ENCODE measurements around the gene PITX2. TPM values are rescaled to one million over a fixed set of nuclear protein-coding genes. Genes with fewer than 3 reads are reported as not detected.

PITX2 gene
- total RNA-seq, 2 experiments from 2014 or later = not detected

GRCh38 chr4:110596431-110596830 lies 26.4 kb downstream of the PITX2 start:
- DNase-seq = no peak
- no peaks in the 10 kb centered on the region for H3K4me1 Mint-ChIP-seq (ENCODE audit: low read depth)
- H3K36me3 Mint-ChIP-seq (ENCODE audit: low read depth) = no peaks in the 10 kb centered on the region
- intact Hi-C loops (cut with DNase I, micrococcal nuclease) = no loop called here
- H3K36me3 ChIP-seq (ENCODE audit: insufficient read depth, low read length) = no peaks in the 10 kb centered on the region
- POLR2A ChIA-PET = no interaction called here
- peaks cover 0 to 10% of the 10 kb centered on the region in 2 experiments for H3K9me3 ChIP-seq (ENCODE audit: control insufficient read depth in 1 of 2, insufficient read depth in 1 of 2, low read length in 2 of 2)
- TF ChIP-seq, protein P1, sequence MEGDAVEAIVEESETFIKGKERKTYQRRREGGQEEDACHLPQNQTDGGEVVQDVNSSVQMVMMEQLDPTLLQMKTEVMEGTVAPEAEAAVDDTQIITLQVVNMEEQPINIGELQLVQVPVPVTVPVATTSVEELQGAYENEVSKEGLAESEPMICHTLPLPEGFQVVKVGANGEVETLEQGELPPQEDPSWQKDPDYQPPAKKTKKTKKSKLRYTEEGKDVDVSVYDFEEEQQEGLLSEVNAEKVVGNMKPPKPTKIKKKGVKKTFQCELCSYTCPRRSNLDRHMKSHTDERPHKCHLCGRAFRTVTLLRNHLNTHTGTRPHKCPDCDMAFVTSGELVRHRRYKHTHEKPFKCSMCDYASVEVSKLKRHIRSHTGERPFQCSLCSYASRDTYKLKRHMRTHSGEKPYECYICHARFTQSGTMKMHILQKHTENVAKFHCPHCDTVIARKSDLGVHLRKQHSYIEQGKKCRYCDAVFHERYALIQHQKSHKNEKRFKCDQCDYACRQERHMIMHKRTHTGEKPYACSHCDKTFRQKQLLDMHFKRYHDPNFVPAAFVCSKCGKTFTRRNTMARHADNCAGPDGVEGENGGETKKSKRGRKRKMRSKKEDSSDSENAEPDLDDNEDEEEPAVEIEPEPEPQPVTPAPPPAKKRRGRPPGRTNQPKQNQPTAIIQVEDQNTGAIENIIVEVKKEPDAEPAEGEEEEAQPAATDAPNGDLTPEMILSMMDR (IDR thresholded peaks at IDR 0.05) = no peak
- no peak overlapping the region for H3K27ac ChIP-seq (ENCODE audit: low read depth in 1 of 2, low read length in 2 of 2)
- peaks cover 14% of the 10 kb centered on the region for H3K9me3 Mint-ChIP-seq
- no peaks in the 10 kb centered on the region for H3K4me1 ChIP-seq (ENCODE audit: insufficient read depth, low read length)
- H3K4me3 Mint-ChIP-seq = no peak overlapping the region
- H3K27me3 Mint-ChIP-seq = peaks cover 38% of the 10 kb centered on the region
- H3K4me3 ChIP-seq (ENCODE audit: low read length) = no peak overlapping the region
- CTCF ChIA-PET = no interaction called here
- H3K27me3 ChIP-seq (ENCODE audit: control insufficient read depth in 1 of 2, insufficient read depth in 2 of 2, low read length in 2 of 2) = no peaks in the 10 kb centered on the region
- no peak overlapping the region for H3K27ac Mint-ChIP-seq
- ATAC-seq (ENCODE audit: poor library complexity) = no peak

- H3K27me3 ChIP-seq (ENCODE audit: control insufficient read depth in 1 of 2, insufficient read depth in 2 of 2, low read length in 2 of 2) = no peaks in the 10 kb centered on the region
- TF ChIP-seq, protein P1 (IDR thresholded peaks at IDR 0.05) = no peak
- H3K4me3 Mint-ChIP-seq = no peak overlapping the region
- H3K4me1 Mint-ChIP-seq (ENCODE audit: low read depth) = no peaks in the 10 kb centered on the region
- no peak overlapping the region for H3K4me3 ChIP-seq (ENCODE audit: low read length)
- peaks cover 14% of the 10 kb centered on the region for H3K9me3 Mint-ChIP-seq
- H3K4me1 ChIP-seq (ENCODE audit: insufficient read depth, low read length) = no peaks in the 10 kb centered on the region
- ChIA-PET POLR2A (no interaction called here), CTCF (no interaction called here)
- H3K27ac Mint-ChIP-seq = no peak overlapping the region
- no peaks in the 10 kb centered on the region for H3K36me3 Mint-ChIP-seq (ENCODE audit: low read depth)
- H3K27ac ChIP-seq (ENCODE audit: low read depth in 1 of 2, low read length in 2 of 2) = no peak overlapping the region
- ATAC-seq (ENCODE audit: poor library complexity) (no peak), DNase-seq (no peak)
- no peaks in the 10 kb centered on the region for H3K36me3 ChIP-seq (ENCODE audit: insufficient read depth, low read length)
- intact Hi-C loops (cut with DNase I, micrococcal nuclease) = no loop called here
- H3K9me3 ChIP-seq (ENCODE audit: control insufficient read depth in 1 of 2, insufficient read depth in 1 of 2, low read length in 2 of 2) = peaks cover 0 to 10% of the 10 kb centered on the region in 2 experiments
- H3K27me3 Mint-ChIP-seq = peaks cover 36% of the 10 kb centered on the region
These were observed 27.3 kb downstream of the PITX2 start for GRCh38 chr4:110595583-110595982.

DNA sequence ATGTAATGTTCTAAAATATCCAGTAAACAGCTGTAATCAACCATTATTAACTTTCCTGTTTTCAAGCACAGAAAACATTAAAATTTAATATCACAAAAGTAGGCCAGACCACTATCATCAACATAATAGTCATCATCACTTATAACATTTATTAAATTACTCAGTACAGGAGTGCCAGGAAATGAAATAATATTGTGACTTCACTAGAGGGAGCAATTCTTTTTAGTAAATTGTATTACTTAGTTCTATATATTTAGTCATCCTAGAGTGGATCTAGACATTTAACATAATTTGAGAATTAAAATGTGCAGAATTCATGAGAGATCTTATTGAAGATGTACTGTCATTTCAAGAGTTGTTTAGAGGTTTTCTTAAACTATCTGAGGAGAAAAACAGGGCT lies 33.6 kb downstream of the PITX2 start:
- intact Hi-C loops (cut with DNase I, micrococcal nuclease) = no loop called here

More for the DNA sequence above, 33.6 kb downstream of the PITX2 start:
- no peaks in the 10 kb centered on the region for H3K36me3 ChIP-seq (ENCODE audit: insufficient read depth, low read length)
- no peak for DNase-seq
- TF ChIP-seq, protein P1 (IDR thresholded peaks at IDR 0.05) = no peak
- H3K4me1 ChIP-seq (ENCODE audit: insufficient read depth, low read length) = no peaks in the 10 kb centered on the region
- Mint-ChIP-seq H3K36me3 (ENCODE audit: low read depth) (no peaks in the 10 kb centered on the region), H3K9me3 (peaks cover 2% of the 10 kb centered on the region), H3K27ac (no peak overlapping the region), H3K4me3 (no peak overlapping the region), H3K27me3 (peaks cover 28% of the 10 kb centered on the region), H3K4me1 (ENCODE audit: low read depth) (no peaks in the 10 kb centered on the region)
- H3K27ac ChIP-seq (ENCODE audit: low read depth in 1 of 2, low read length in 2 of 2) = no peak overlapping the region
- no peak for ATAC-seq (ENCODE audit: poor library complexity)
- ChIA-PET POLR2A (no interaction called here), CTCF (no interaction called here)
- H3K27me3 ChIP-seq (ENCODE audit: control insufficient read depth in 1 of 2, insufficient read depth in 2 of 2, low read length in 2 of 2) = no peaks in the 10 kb centered on the region
- H3K4me3 ChIP-seq (ENCODE audit: low read length) = no peak overlapping the region
- peaks cover 0 to 6% of the 10 kb centered on the region in 2 experiments for H3K9me3 ChIP-seq (ENCODE audit: control insufficient read depth in 1 of 2, insufficient read depth in 1 of 2, low read length in 2 of 2)
